GM23338 (cell line): ENCODE results near the gene MESD.

Experiments used
- CREB1 ChIP-seq: fragments of 250-450 bp; sonication (Bioruptor Pico); IDR thresholded peaks from 2 replicates; pipeline ENCODE4 v1.5.0; 2020; ENCODE audit warnings: low read depth, mild to moderate bottlenecking, moderate library complexity
- CTCF ChIP-seq, 2 experiments: fragments of 200-600 bp in 1 of 2; sonication (generic) in 1 of 2; conservative IDR thresholded peaks; 2 replicates each; pipeline versions ENCODE4 v1.5.1 to v1.6.1; 2016 to 2017; ENCODE audit warnings: antibody characterized with exemption in 2 of 2, low read depth in 2 of 2, mild to moderate bottlenecking in 2 of 2, moderate library complexity in 1 of 2
- ETS1 ChIP-seq: IDR thresholded peaks from 2 replicates; pipeline ENCODE4 v1.6.1; 2016; ENCODE audit warnings: antibody characterized with exemption
- EZH2 ChIP-seq: fragments of 200-600 bp; sonication (generic); IDR thresholded peaks from one replicate; pipeline ENCODE4 v1.8.0; 2017; ENCODE audit warnings: antibody characterized with exemption, mild to moderate bottlenecking, low read depth; ENCODE audit not compliant: unreplicated experiment
- EZH2phosphoT487 ChIP-seq: fragments of 200-600 bp; sonication (generic); IDR thresholded peaks from one replicate; pipeline ENCODE4 v1.8.1; 2018; ENCODE audit warnings: antibody characterized with exemption; ENCODE audit not compliant: unreplicated experiment
- JUNB ChIP-seq: IDR thresholded peaks from one replicate; pipeline ENCODE4 v1.6.1; 2016; ENCODE audit warnings: antibody characterized with exemption; ENCODE audit not compliant: unreplicated experiment
- NANOG ChIP-seq: IDR thresholded peaks from 2 replicates; pipeline ENCODE4 v1.6.1; 2016; ENCODE audit warnings: antibody characterized with exemption, borderline replicate concordance
- POLR2AphosphoS5 ChIP-seq: IDR thresholded peaks from 2 replicates; pipeline ENCODE4 v1.6.1; 2016; ENCODE audit warnings: antibody characterized with exemption, low read depth
- REST ChIP-seq: IDR thresholded peaks from one replicate; pipeline ENCODE4 v1.6.1; 2018; ENCODE audit warnings: antibody characterized with exemption; ENCODE audit not compliant: unreplicated experiment
- STAT1 ChIP-seq: IDR thresholded peaks from one replicate; pipeline ENCODE4 v1.6.1; 2016; ENCODE audit warnings: antibody characterized with exemption; ENCODE audit not compliant: unreplicated experiment
- ZNF114 ChIP-seq: fragments of 250-450 bp; sonication (Bioruptor Pico); IDR thresholded peaks from 2 replicates; pipeline ENCODE4 v1.5.0; 2020; ENCODE audit warnings: mild to moderate bottlenecking, moderate library complexity
- ZNF331 ChIP-seq: fragments of 250-450 bp; sonication (Bioruptor Pico); IDR thresholded peaks from 2 replicates; pipeline ENCODE4 v1.5.0; 2020; ENCODE audit warnings: low read depth, mild to moderate bottlenecking, moderate library complexity

DNA sequence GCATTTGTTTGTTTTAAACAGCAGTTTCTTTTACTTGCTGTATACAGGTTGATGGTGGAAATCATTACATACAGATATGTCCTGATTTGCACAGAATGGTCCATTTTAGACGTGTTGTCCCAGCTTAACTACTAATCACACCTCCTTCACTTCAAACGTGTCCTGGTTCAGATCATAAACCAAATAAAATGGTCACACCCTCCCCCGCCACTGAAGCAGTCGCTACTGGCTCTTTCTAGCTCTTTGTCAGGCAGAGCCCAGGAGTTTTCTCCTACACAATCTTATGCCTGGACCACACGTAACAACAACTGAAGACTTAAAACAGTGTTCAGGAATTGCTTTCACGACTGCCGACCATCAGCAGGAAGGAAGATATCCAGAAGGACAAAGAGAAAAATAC is 73.6 kb downstream of the MESD start:
- TF ChIP-seq CTCF (conservative IDR thresholded peaks at IDR 0.05; ENCODE audit: low read depth in 2 of 2) (no peak), REST (no peak), EZH2 (no peak), CREB1 (no peak), POLR2AphosphoS5 (no peak), JUNB (no peak), EZH2phosphoT487 (no peak), ZNF114 (CRISPR knock-in tag) (no peak), ZNF331 (CRISPR knock-in tag) (no peak), NANOG (no peak), STAT1 (no peak), ETS1 (no peak)
